Measurements from ENCODE around the gene CES3.
A peak's percentile ranks its signal among the peaks of the same experiment; 100 is the strongest.
"Not testable (repeated sequence)": the region's sequence is repeated elsewhere in the genome, so short reads cannot be mapped to it uniquely, and the experiment has no call there.

Gene CES3

DNA sequence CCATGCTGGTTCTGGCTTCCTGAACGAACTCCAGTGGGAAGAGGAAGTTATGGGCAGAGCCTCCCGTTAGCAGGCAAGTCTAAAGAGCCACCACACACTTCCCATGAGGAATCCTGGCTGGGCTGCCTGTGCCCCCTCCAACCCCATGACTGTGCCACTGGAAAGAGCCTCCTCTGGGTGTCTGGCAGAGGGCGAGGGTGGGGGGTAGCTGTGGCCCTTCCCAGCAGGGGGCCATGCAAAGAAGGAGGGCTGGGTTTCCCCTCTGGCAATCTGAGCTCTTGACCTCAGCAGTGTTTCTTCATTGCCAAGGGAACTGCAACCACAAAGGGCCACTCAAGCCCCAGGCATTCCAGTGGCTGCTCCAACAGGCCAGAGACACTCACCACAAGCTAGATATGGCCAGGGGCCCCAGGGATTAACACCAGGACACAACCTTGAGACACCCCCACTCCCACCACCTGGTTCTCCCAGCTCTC lies 34.1 kb upstream of the CES3 start:
- peak; percentile 58 for DNase-seq

DNA sequence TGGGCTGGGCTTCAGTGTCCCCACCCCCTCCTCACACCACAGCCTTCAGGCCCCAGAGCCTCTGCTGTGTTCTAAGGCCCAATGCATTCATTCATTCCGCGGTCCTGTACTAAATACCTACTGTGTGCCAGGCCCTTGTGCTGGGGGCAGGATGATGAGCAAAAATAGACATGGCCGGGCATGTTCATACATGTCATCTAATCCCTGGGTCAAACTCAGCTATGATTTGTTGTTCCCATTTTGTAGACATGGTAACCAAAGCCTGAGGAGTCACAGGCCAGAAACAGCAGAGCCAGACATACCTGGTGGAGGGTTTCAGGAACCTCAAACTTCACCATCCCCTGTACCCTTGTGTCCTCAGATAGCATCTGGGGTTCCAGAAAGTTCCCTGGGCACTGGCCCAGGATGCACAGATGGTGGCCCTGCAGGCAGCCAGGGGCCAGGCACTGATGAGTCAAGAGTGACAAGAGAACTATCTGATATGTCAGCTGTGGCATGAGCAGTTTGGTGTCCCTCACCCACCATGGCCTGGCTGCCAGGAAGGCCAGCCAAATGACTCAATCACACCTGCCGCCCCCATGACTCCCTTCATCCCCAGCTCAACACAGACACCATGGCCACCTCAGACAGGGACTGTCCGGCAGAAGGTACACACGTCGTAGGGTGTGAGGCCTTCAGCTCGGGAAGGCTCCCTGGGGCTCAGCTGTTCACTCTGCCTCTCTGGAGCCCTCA lies 33.0 kb upstream of the CES3 start:
- DNase-seq = peak; percentile 48

DNA sequence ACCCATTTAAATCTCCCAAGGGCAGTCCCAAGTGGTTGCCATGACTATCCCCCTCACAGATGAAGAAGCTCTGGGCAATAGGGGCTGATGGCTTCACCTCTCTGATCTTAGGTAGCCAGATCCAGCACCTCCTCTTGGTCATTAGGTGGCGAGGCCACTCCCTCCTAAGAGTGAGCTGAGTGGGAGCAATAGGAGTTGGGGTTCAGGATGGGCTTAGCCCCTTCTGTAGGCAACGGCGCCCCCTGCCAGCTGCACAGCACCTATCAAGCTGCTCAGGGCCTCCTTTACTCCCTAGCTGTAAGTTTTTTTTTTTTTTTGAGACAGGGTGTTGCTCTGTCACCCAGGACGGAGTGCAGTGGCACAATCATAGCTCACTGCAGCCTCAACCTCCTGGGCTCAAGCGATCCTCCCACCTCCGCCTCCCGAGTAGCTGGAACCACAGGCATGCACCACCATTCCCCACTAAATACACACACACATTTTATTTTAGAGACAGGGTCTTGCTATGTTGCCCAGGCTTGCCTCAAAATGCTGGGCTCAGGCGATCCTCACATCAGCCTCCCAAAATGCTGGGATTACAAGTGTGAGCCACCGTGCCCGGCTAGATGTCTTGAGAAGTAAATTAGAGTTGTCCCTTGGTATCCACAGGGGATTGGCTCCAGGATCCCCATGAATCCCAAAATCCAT lies 32.2 kb upstream of the CES3 start:
- DNase-seq = no peak

DNA sequence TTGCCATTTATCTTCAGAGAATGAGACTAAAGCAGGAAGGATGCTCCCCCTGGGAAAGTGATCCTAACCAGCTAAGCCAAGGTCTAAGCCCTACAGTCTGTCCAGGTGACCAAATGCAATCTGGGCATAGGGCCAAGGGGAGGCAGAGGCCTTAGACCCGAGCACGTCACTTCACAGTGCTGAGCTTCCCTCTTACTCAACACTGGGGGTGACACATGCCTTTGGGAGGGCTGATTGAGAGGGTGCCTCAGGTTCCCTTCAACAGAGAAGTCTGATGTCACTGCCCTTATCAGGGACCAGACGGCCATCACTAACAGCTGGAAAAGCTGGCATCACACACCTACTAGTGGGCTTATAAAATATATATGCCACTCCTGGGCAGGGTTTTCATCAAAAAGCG lies 30.9 kb upstream of the CES3 start:
- DNase-seq = no peak

DNA sequence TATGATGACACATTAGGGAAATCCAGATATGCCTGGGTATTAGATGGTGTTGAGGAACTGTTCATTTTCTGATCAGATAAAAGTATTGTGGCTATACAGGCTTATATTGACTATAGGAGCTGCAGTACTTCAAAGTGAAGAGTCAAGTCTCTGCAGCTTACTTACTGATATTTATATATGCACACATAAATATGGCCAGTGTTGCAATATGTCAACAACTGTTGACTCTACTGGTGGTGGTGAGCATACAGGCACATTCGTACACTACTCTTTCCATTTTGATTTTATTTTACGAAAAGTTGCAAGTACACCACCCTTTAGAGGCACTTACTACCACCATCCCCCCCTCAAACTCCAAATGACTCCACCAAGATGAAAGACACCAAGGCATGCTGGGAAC lies 29.4 kb upstream of the CES3 start:
- DNase-seq = no peak

DNA sequence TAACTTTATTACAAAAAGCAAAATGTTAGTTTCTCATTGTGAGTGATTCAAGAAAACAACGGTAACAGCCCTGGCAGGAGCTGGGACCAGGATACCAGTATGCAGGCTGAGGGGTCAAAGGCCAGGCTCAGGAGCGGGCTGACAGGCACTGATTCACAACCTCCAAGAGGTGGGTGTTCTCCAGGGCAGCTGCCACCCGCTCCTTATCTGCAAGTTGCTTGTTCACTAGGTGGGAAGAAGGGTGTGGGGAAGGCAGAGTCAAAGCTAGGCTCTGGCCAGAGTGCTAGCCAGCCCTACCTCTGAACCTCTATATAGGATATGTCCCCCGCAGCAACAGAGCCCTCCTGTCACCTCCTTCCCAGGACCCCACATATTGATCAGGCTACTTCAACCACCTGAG lies 29.0 kb upstream of the CES3 start:
- no peak for DNase-seq

DNA sequence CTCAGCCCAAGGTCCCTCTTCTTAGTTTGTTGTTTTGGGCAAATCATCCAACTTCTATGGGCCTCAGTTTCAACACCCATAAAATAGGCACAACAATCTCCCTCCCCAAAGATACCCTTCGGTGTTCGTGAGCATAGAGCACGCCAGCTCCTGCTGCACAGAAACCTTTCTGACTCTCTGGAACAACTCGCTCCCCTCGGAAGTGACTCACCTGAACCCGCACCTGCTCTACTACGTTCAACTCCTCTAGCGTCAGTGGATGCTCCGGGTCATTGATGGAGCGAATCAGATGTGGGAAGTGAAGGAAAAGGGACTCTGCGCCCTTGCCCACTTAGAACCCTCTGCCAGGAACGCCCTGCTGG lies 27.3 kb upstream of the CES3 start:
- DNase-seq = no peak

DNA sequence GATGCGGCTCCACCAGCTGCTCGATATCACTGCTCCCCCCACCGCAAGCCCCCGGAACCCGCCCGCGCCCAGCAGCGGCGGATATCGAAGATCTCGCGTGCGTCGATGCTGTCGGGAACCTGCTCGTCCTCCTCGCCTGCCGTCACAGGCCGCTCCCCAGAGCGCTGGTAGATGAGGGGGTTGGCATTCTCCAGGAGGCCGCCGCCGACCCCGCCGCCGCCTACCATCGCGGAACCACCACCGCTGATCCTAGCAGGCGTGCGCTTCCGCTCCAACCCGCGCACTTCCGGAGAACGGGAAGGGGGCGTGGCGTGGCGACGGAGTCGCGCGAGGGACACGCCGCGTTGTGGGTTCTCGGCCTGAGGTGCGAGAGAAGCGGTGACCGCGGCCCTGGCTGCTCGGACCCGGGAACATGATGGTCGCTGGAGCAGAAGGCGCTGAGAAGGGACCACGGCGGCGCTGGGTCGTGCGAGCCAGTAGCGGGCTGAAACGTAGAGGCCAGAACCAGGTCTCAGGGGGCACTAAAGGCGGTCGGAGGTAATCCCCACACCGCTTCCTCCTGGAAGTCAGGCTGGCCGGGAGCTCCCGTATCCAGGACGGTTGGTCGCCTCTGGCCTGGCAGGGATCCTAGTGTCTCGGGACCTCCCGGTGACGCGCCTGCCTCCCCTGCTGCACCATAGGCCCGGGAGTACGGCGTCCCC lies 26.8 kb upstream of the CES3 start, which contains the start of gene CIAO2B:
TSS of gene CIAO2B (minus strand) at position 265 of the 701 bp plus-strand sequence. CDS start at position 227, 38 bp downstream.
- DNase-seq = peak; percentile 94

DNA sequence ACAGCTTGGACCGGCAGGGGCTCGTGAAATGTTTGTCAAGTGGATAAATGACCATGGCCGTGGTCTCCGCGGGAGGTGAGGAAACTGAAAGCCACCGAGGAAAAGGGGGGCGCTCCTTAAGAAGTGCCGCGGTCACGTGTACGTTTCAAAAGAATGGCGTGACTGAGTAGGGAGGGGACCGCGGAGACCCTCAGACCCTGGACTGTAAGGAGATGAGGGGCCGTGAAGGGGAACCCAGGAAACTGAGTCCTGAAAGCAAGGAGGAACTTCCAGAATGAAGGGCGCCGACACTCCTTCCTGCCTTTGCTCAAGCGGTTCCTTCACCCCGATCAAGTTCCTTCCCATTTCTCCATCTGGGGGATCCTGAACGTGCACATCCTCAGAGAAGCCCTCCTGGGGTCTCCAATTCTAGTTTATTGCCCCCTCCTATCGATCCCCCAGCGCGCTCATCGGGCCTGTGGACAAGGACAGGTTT lies 26.2 kb upstream of the CES3 start:
- DNase-seq = not testable (repeated sequence)

DNA sequence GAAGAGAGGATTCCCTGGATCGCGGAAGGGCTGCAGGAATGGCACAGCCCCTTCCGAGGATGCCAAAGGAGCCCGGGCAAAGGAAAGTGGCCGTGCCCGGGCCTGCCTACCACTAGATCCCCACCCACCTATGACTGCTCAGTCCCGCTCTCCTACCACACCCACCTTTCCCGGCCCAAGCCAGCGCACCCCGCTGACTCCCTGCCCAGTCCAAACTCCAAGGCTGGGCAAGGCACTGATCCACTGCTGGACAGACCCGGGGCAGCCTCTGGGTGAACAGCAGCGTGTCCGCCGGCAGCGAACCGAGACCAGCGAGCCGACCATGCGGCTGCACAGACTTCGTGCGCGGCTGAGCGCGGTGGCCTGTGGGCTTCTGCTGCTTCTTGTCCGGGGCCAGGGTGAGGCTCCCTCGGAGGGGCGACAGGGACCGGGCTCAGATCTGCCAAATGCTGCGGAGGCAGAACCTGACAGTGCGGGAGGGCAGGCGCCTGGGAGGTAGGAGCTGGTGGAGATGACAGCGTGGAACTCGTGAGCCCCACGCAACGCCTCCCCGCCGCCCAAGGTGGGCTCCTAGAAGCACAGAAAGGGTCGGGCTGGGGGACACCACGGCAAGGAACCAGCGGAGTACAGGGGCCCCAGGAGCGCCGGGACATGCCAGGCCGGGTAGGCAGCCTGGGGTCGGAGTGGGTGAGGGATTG lies 25.6 kb upstream of the CES3 start, which contains the start of gene CES2:
TSS of gene CES2 (plus strand) at position 203 of the 698 bp plus-strand sequence. CDS start at position 323, 120 bp downstream.
- peak; percentile 48 for DNase-seq

DNA sequence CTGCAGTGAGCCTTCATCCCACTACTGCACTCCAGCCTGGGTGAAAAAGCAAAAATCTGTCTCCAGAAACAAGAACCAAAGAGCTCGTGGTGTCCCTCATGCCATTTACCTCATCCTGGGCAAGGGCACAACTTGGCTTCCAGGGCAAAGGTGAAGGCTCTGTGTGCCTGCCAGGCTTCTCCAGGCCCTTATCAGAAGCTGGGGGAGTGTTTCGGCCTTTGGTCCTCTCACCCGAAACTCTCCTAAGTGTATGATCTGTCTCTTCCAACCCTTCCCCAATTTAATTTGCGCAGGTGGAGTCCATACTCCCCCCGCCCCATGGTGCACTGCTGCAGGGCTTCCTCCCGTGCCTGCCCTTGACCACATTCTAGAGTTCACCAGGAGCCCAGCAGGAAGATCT lies 24.6 kb upstream of the CES3 start:
- no peak for DNase-seq

DNA sequence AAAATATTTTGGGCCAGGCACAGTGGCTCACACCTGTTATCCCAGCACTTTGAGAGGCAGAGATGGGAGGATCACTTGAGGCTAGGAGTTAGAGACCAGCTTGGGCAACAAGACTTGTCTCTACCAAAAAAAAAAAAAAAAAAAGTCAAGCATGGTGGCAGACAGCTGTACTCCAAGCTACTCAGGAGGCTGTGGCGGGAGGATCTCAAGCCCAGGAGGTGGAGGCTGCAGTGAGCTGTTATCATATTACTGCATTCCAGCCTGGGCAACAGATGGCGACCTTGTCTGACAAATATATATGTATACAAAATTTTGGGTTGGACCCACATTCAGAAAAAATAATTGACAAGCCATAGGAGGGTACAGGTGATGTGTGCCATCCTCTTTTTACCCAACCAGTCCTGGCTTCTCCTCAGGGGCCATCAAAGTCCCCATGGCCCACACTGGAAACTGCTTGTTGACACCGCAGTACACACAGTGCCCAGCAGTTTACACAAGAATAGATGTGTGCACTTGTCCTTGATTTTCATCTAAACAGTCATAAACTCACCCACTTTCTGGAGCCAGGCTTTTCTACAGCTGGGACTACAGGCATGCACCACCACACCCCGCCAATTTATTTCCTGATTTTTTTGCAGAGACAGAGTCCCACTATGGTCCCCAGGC lies 24.0 kb upstream of the CES3 start:
- DNase-seq = no peak

DNA sequence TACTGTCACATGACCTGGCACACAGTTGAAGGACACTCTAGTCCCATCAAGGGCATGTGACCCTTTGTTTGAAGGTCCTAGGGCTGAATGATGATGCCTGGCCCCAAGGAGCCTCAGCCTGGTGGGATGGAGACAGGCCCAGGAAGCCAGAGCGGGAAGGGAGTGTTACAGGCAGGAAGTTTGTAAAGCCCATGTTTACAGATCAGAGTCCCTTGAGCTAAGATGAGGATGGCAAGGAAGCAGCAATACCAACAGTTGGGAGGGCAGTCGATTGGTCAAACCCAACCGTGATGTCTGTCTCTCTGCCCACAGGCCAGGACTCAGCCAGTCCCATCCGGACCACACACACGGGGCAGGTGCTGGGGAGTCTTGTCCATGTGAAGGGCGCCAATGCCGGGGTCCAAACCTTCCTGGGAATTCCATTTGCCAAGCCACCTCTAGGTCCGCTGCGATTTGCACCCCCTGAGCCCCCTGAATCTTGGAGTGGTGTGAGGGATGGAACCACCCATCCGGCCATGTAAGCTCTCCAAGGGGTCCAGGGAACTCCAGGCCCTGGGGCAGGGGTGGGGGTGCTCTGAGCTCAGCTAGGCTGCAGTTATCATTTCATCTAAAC lies 23.2 kb upstream of the CES3 start:
- no peak for DNase-seq

DNA sequence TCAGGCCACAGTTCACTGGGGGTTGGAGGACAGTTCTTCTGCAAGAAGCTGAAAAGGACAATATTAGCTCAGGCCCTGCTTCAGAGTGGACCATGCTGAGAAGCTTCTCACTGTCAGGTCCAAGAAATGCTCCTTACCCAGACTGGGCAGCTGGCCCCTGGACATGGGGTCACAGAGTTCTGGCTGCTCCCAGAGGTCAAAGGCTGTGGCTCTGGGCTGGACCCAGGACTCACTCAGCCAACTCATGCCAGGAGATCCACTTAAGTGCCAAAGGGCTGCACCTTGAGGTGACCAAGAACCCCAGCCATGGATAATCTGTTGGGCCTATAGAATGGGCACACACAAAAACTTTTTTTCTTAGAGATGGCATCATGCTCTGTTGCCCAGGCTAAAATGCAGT lies 21.7 kb upstream of the CES3 start:
- no peak for DNase-seq

DNA sequence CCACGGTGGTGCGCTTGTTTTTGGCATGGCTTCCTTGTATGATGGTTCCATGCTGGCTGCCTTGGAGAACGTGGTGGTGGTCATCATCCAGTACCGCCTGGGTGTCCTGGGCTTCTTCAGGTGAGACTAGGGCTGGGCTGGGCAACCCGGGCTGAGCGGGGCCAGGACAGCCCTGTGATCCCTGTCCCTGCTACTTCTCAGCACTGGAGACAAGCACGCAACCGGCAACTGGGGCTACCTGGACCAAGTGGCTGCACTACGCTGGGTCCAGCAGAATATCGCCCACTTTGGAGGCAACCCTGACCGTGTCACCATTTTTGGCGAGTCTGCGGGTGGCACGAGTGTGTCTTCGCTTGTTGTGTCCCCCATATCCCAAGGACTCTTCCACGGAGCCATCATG lies 20.8 kb upstream of the CES3 start:
- DNase-seq = no peak

DNA sequence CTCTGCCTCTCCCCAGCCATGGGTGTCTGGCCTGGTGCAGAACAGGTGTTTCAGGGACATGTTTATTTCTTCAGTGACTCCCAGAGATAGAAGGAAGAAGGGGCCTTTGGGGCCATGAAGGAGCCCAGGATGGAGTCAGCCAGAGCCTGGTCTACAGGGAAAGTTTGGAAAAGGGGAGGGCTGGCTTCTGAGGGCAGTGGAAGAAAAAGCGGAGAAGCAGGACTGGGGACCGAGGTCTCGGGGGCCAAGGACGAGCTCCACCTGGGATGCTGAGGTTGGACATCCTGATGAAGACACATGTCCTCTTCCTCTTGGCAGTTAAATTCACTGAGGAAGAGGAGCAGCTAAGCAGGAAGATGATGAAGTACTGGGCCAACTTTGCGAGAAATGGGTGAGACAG lies 18.1 kb upstream of the CES3 start:
- DNase-seq = no peak

DNA sequence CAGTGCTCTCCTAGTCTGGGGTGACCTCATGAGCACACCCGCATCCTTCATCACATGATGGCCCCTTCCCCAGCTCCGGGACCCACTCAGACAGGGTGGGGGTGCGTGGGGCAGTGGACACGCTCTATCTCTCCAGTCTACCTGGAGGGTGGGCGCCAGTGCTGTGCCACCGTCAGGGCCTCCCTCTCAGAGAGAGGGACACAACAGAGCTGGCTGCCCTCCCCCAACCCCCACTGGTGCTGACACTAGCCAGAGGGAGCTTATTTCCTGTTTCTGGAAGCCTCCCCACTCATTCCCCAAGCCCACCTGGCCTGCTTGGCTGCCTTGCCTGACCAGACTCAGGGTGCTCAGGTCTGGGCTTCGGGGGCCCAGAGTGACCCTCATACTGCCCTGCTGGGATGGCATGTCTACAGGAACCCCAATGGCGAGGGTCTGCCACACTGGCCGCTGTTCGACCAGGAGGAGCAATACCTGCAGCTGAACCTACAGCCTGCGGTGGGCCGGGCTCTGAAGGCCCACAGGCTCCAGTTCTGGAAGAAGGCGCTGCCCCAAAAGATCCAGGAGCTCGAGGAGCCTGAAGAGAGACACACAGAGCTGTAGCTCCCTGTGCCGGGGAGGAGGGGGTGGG lies 17.5 kb upstream of the CES3 start:
- DNase-seq = no peak

DNA sequence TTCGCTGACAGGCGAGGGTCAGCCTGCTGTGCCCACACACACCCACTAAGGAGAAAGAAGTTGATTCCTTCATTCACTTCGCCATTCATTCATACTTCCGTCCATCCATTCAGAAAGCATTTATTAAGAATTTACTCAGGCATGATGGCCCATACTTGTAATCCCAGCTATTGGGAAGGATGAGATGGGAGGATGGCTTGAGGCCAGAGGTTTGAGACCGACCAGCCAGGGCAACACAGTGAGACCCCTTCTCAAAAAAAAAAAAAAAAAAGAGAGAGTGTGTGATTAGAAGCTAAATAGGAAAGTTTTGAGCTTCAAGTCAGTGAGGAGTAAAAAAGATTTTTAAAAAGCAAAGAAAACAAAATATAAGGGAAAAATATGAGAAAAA lies 17.0 kb upstream of the CES3 start:
- DNase-seq = no peak

DNA sequence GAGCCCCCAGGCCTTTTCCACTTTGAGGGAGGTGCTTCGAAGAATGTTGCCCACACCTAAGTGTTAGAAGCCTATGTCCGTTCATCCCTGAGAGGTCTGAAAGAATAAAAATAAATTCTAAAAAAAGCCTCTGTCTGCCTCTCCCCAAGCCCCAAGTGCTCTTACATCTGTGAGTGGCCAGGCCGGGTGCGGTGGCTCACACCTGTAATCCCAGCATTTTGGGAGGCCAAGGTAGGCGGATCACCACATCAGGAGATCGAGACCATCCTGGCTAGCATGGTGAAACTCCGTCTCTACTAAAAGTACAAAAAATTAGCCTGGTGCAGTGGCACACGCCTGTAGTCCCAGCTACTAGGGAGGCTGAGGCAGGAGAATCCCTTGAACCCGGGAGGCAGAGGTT lies 16.1 kb upstream of the CES3 start:
- DNase-seq = not testable (repeated sequence)

DNA sequence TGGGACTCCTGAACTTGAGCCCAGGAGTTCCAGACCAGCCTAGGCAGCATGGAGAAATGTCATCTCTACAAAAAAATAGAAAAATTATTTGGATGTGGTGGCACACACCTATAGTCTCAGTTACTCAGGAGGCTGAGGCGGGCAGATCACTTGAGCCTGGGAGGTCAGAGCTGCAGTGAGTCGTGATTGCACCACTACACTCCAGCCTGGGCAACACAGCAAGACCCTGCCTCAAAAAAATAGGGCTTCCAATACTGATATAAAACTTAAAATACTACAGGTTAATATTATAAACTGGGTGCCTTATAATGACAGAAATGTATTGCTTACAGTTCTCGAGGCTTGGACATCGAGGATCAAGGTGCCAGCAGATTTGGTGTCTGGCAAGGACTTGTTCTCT lies 15.1 kb upstream of the CES3 start:
- no peak for DNase-seq

DNA sequence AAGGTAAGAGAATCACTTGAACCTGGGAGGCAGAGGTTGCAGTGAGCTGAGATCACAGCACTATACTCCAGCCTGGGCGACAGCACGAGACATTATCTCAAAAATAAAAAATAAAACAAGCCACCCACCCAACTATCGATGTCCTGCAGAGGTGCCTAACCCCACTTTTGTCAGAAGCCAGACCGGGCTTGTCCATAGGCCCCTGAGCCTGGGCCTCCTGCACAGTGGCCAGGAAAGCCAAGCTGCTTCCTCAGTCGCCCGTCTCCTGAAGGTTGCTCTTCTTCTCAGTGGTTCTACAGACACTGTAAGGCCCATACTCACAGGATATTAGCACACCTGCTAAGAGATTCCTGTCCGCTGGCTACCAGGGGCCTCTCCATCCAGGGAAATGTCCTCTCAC lies 14.5 kb upstream of the CES3 start:
- no peak for DNase-seq

DNA sequence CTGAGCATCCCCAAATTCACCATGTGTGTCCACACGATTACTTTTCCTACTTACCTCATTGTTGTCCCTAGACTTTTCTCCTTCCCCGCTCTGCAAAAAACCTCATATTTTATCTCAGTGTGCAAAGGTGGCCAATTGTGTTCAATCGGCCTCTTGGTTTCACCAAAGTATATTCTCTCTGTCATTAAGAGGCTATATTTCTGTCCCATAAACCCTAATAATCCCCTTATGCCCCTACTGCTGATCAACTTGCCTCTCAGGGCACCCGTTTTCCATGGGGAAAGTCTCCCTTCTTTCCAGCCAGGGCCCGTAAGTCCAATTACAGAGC lies 14.1 kb upstream of the CES3 start:
- no peak for DNase-seq
